Activated CD4-positive, alpha-beta memory T cell treated with anti-CD3 and anti-CD28 coated beads, Interleukin-2, amount 10 ng/mL, durations not matched to agents 7 days and 5 days (primary cell): ENCODE data around the gene GRAMD2B. TPM values are rescaled to one million over a fixed set of nuclear protein-coding genes. Genes with fewer than 3 reads are reported as not detected.

Source experiments
- CTCF ChIA-PET: fragments of 350-600 bp; sonication (Branson Sonifier 250); formaldehyde crosslinking; loops from one replicate; lab custom pipeline; 2021; ENCODE audit warnings: antibody characterized with exemption, inconsistent platforms; lab: Charles Lee
- POLR2A ChIA-PET: fragments of 350-600 bp; sonication (Branson Sonifier 250); formaldehyde crosslinking; loops from one replicate; lab custom pipeline; 2021; ENCODE audit warnings: antibody characterized with exemption; lab: Charles Lee
- DNase-seq: peaks from one replicate; pipeline ENCODE4 v3.0.0-alpha.2; 2020
- H3K27ac Mint-ChIP-seq: one replicate; pipeline ENCODE4 v1.8.0; 2021; ENCODE audit warnings: mild to moderate bottlenecking, mixed read lengths
- H3K27me3 Mint-ChIP-seq: one replicate; pipeline ENCODE4 v1.8.0; 2021; ENCODE audit warnings: mixed read lengths
- H3K36me3 Mint-ChIP-seq: one replicate; pipeline ENCODE4 v1.8.0; 2021; ENCODE audit warnings: low read depth, mixed read lengths
- H3K4me1 Mint-ChIP-seq: one replicate; pipeline ENCODE4 v1.8.0; 2021; ENCODE audit warnings: mixed read lengths
- H3K4me3 Mint-ChIP-seq: one replicate; pipeline ENCODE4 v1.8.0; 2021; ENCODE audit warnings: mild to moderate bottlenecking, mixed read lengths
- H3K9me3 Mint-ChIP-seq: one replicate; pipeline ENCODE4 v1.8.0; 2021; ENCODE audit warnings: mixed read lengths
- total RNA-seq, 2 experiments: library from RNA; stranded (reverse); gene quantifications; one replicate each; pipeline ENCODE4 v1.2.3, GENCODE V29; 2021

The GRAMD2B gene
- total RNA-seq, 2 experiments from 2014 or later = 4.6 to 5.0 TPM

DNA sequence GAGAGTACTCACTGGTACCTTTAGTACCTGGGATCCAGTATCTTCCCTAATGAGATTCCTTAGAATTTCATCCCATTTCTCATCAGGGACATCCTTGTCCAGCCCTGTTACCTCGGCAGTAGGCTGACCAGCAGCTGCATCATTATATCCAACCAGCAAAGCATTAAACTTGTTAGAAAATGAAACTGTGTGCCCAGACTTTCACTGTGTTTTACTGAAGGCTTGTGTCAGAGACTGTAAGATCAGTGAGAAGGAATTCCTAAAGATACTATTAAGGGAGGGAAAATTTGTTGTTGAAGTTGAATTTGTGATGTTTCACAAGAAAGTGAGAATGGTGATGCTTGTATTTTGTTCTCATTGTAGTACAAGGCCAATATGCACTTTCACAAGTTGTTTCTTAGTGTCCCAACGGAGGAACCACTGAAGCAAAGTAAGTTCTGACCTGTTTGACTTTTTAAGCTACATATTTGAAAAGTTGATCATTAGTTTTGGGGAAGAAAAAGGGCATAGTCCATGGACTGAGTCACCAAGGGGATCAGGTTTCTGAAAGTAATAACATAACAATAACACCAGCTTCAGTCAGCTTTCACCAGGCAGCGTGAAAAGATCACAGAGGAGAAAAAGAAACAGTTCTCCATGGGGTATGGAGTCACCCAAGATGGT lies 48.8 kb downstream of the GRAMD2B start:
- no peak for DNase-seq
- ChIA-PET CTCF (interaction anchor here (0.6 kb wide), 1 partner anchor 15 kb away, joined by 4 read pairs; no protein-coding TSS in a partner anchor), POLR2A (interaction anchor here (0.8 kb wide), 1 partner anchor 22 kb away, joined by 4 read pairs; no protein-coding TSS in a partner anchor)
- Mint-ChIP-seq H3K27ac (no peak overlapping the region), H3K27me3 (no peaks in the 10 kb centered on the region), H3K4me1 (no peaks in the 10 kb centered on the region), H3K9me3 (no peaks in the 10 kb centered on the region), H3K36me3 (peaks cover 7% of the 10 kb centered on the region), H3K4me3 (no peak overlapping the region)

DNA sequence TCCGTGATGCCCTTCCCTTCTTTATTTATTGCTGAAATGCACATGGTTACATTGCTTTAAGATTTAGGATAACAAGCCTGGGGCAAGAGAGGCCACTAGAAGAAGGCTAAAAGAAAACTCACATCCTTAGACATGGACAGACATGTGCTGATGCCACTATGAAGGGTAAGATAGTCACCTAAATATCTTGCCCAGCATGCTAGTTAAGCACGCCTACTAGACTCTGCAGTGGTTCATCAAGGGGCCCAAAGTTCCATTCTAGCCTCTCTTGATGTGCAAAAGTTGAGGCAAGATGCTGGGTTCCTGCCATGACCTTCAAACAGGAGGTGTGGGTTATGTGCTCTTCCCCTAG lies 49.3 kb downstream of the GRAMD2B start:
- no peak overlapping the region for H3K27ac Mint-ChIP-seq
- no peaks in the 10 kb centered on the region for H3K27me3 Mint-ChIP-seq
- DNase-seq = no peak
- no peaks in the 10 kb centered on the region for H3K4me1 Mint-ChIP-seq
- peaks cover 7% of the 10 kb centered on the region for H3K36me3 Mint-ChIP-seq
- POLR2A ChIA-PET = no interaction called here
- CTCF ChIA-PET = no interaction called here
- H3K4me3 Mint-ChIP-seq = no peak overlapping the region
- H3K9me3 Mint-ChIP-seq = no peaks in the 10 kb centered on the region

DNA sequence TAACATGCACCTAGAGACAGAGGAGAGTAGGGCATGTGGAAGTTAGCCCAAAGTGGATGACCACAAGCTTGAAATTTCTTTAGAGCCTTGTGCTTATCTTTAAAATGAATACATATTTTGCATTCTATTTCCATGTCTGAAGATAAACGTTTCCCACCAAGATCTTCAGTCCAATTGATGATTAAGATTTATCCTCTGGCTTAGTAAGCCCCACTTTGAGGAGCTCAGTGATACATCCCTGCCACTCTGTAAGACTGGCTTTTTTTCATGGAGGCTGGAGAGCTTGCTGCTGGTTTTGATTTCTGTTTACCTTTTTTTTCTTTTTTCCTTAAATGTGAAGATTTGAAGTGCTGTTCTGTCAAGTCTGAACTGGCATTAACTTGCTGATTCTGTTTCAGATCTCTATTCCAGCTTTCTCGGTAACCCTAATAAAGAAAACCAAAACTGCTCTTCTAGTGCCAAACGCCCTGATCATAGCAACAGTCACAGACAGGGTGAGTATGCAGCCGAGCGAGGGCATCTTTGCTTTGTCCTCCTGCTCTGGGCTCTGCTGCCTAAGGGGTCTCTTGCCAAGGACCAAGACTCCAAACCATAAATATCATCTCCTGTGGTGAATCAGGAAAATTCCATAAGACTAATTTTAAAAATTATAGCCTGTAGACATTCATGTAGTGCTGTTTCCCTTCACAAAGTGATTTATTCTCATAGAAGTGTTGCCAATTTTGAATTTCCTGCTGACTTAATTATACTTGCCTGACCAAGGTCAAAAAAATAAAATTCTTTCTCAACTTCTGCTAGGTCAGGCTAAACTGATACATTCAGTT lies 54.3 kb downstream of the GRAMD2B start:
- no peak overlapping the region for H3K27ac Mint-ChIP-seq
- H3K4me1 Mint-ChIP-seq = no peaks in the 10 kb centered on the region
- CTCF ChIA-PET = no interaction called here
- POLR2A ChIA-PET = interaction anchor here (1.2 kb wide), 1 partner anchor 54 kb away, joined by 5 read pairs; the partner anchor contains the start of gene GRAMD2B
- no peak overlapping the region for H3K4me3 Mint-ChIP-seq
- no peaks in the 10 kb centered on the region for H3K9me3 Mint-ChIP-seq
- no peak for DNase-seq
- H3K36me3 Mint-ChIP-seq = peaks cover 11% of the 10 kb centered on the region
- H3K27me3 Mint-ChIP-seq = no peaks in the 10 kb centered on the region

DNA sequence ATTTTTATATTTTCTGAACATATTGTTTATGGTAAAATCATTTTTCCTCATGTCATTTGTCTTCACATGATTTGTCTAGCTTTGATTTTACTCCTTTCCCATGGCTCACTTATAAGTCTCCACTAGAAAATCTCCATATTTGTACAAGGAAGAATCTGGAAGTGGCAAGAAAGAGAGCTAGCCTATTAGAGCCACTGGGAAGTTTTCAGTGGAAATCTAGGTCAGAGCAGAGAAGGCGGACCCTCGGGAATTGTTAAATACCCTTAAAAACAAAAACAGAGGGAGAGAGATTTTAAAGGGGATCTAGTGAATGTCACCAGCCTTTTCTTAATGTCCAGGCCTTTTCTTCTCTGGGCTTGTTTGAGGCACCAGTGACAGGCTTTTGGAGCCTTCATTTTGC lies 56.6 kb downstream of the GRAMD2B start:
- POLR2A ChIA-PET = interaction anchor here (1.5 kb wide), 1 partner anchor 56 kb away, joined by 3 read pairs; the partner anchor contains the start of gene GRAMD2B
- H3K9me3 Mint-ChIP-seq = no peaks in the 10 kb centered on the region
- CTCF ChIA-PET = no interaction called here
- no peak overlapping the region for H3K27ac Mint-ChIP-seq
- no peaks in the 10 kb centered on the region for H3K4me1 Mint-ChIP-seq
- peaks cover 16% of the 10 kb centered on the region for H3K36me3 Mint-ChIP-seq
- DNase-seq = no peak
- no peak overlapping the region for H3K4me3 Mint-ChIP-seq
- no peaks in the 10 kb centered on the region for H3K27me3 Mint-ChIP-seq

DNA sequence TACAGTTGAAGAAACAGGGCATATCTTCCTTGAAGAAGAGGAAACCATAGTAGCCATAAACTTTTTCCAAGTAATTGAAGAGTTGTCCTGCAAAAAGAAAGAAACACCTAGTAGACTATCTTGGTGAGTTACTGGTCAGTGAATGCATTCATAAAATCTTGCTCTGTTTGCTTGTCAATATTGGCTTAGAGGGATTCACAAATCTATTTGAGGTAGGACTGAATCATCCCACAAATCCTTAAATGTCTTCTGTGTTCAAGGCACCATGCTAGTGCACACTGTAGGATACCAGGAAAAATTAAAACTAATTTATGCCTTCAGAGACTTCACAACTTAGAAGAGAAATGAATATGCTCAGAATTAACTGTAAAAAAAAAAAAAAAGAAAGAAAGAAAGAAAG lies 57.6 kb downstream of the GRAMD2B start:
- POLR2A ChIA-PET = interaction anchor here (1.5 kb wide), 1 partner anchor 57 kb away, joined by 3 read pairs; the partner anchor contains the start of gene GRAMD2B
- CTCF ChIA-PET = interaction anchor here (0.7 to 1.1 kb wide), 3 partner anchors 9 to 579 kb away, joined by 3 to 4 read pairs (median 4); no protein-coding TSS in a partner anchor
- no peaks in the 10 kb centered on the region for H3K4me1 Mint-ChIP-seq
- peaks cover 18% of the 10 kb centered on the region for H3K36me3 Mint-ChIP-seq
- H3K4me3 Mint-ChIP-seq = no peak overlapping the region
- no peak for DNase-seq
- H3K27me3 Mint-ChIP-seq = no peaks in the 10 kb centered on the region
- no peak overlapping the region for H3K27ac Mint-ChIP-seq
- H3K9me3 Mint-ChIP-seq = no peaks in the 10 kb centered on the region

DNA sequence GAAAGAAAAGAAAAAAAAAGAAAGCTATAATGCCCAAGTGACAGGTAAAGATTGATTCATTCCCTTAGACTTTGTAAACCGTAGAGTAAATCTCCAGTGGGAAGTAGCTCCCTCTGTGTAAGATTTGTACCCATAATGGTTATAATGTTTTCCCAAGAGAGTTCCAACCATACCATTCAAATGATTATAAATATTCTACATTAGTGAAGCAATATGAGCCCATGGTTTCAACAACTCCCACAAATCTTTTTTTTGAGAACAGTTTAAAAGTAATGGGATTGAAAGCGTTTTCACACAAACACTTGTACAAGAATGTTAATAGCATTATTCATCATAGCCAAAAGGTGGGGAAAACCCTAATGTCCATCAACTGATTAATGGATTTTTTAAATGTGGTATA lies 58.0 kb downstream of the GRAMD2B start:
- no peak for DNase-seq
- no peak overlapping the region for H3K27ac Mint-ChIP-seq
- ChIA-PET CTCF (interaction anchor here (0.7 to 1.1 kb wide), 3 partner anchors 9 to 578 kb away, joined by 3 to 4 read pairs (median 4); no protein-coding TSS in a partner anchor), POLR2A (no interaction called here)
- no peak overlapping the region for H3K4me3 Mint-ChIP-seq
- no peaks in the 10 kb centered on the region for H3K27me3 Mint-ChIP-seq
- no peaks in the 10 kb centered on the region for H3K9me3 Mint-ChIP-seq
- peaks cover 18% of the 10 kb centered on the region for H3K36me3 Mint-ChIP-seq
- H3K4me1 Mint-ChIP-seq = no peaks in the 10 kb centered on the region

DNA sequence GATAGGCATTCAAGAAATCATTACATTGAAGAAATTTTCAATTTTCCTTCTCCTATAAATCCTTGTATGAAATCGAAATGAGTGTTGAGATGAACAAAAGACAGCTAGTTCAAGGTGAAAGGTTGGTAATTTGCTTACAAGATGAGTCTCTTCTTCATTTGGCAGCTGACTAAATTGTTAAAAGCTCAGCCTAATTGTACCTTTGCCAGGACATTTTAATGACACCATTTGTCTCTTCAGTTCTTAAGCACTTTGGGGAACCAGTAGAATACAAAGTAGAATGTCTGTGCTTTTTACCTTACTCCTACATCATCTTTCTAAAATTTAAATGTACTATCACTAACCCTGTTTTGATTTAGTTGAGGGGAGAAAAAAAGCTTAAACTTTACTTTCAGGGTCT lies 59.4 kb downstream of the GRAMD2B start:
- Mint-ChIP-seq H3K27ac (no peak overlapping the region), H3K36me3 (peaks cover 24% of the 10 kb centered on the region), H3K4me3 (no peak overlapping the region)

DNA sequence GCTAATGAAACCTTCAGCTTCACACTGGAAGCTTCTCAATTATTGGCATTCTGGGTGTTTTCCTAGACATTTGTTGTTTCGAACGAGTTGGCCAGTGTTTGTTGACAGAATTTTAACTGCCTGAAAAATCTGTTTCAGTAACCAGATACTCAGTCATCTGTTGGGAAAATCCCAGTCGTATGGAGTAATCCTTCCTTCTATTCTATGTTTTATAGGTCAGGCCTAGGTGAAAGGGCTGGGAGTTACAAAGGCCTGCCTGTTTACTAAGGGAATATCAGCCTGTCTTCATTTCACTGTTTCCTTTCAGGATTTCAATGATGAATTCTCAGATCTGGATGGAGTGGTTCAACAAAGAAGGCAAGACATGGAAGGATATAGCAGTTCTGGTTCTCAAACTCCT lies 59.9 kb downstream of the GRAMD2B start:
- H3K27me3 Mint-ChIP-seq = no peaks in the 10 kb centered on the region
- no peak for DNase-seq
- H3K36me3 Mint-ChIP-seq = peaks cover 24% of the 10 kb centered on the region
- no peaks in the 10 kb centered on the region for H3K9me3 Mint-ChIP-seq
- ChIA-PET POLR2A (interaction anchor here (0.8 kb wide), 1 partner anchor 33 kb away, joined by 4 read pairs; no protein-coding TSS in a partner anchor), CTCF (interaction anchor here (0.6 to 1.4 kb wide), 3 partner anchors 17 to 132 kb away, joined by 4 to 6 read pairs (median 4); no protein-coding TSS in a partner anchor)
- H3K4me1 Mint-ChIP-seq = no peaks in the 10 kb centered on the region
- no peak overlapping the region for H3K27ac Mint-ChIP-seq
- no peak overlapping the region for H3K4me3 Mint-ChIP-seq

More for the DNA sequence above, 59.4 kb downstream of the GRAMD2B start:
- no peak for DNase-seq
- ChIA-PET CTCF (interaction anchor here (1.2 to 1.4 kb wide), 2 partner anchors 18 to 32 kb away, joined by 4 to 6 read pairs; no protein-coding TSS in a partner anchor), POLR2A (interaction anchor here (0.8 kb wide), 1 partner anchor 33 kb away, joined by 4 read pairs; no protein-coding TSS in a partner anchor)
- H3K4me1 Mint-ChIP-seq = no peaks in the 10 kb centered on the region
- H3K9me3 Mint-ChIP-seq = no peaks in the 10 kb centered on the region
- H3K27me3 Mint-ChIP-seq = no peaks in the 10 kb centered on the region

DNA sequence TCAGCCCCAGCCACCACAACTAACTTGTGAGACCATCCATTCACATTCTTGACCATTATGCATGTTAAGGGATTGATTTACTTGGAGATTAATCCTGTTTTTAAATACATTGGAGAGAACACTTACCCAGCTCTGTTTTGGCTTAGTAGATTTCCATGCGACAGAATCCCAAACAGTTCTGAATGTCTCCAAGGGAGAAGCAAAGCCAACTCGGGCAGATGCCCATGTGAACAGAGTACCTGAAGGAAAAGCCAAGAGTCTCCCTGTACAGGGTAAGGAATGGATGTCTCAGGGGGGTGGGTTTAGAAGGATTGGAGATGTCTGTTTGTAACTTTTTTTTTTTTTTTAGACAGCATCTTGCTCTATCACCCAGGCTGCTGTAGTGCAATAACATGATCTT lies 61.0 kb downstream of the GRAMD2B start:
- Mint-ChIP-seq H3K4me1 (no peaks in the 10 kb centered on the region), H3K36me3 (peaks cover 26% of the 10 kb centered on the region), H3K4me3 (no peak overlapping the region), H3K27me3 (no peaks in the 10 kb centered on the region), H3K27ac (no peak overlapping the region), H3K9me3 (no peaks in the 10 kb centered on the region)
- CTCF ChIA-PET = no interaction called here
- DNase-seq = no peak
- POLR2A ChIA-PET = no interaction called here

DNA sequence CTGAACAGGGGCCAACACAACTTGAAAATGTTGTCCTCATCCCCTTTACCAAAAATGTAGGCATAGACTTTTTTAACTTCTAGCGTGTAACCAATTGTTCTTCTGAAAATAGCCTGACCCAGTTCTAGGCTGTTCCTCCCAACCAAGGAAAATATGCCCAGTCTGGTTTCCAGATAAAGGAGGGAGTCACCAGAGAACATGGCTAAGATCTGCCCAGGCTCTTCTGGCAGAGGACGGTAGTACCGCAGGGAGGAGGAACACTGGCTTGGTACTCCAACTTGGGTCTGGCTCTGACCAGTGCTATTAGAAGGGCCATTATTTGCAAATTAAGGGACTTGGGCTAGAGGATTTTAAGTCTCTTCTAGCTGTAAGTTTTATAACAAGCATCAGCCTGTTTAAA lies 63.1 kb downstream of the GRAMD2B start:
- Mint-ChIP-seq H3K4me3 (no peak overlapping the region), H3K9me3 (no peaks in the 10 kb centered on the region), H3K27me3 (no peaks in the 10 kb centered on the region), H3K4me1 (no peaks in the 10 kb centered on the region), H3K27ac (no peak overlapping the region), H3K36me3 (peaks cover 19% of the 10 kb centered on the region)
- ChIA-PET CTCF (no interaction called here), POLR2A (no interaction called here)
- DNase-seq = no peak

DNA sequence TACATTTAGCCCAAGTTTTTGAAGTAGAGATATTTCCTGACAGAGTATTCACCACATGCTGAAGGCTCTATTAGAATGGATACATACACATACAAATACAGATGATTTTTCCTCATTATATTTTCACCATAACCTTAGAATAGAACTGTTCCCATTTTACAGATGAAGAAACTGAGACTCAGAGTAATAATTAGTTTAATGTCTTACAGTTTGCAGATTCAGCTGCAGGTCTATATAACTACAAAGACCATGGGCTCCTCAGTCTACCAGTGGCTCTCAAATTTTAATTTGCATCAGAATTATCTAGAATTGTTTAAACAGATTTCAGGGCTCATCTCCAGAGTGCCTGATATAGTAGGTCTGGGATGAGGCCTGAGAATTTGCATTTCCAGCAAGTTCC lies 64.4 kb downstream of the GRAMD2B start:
- POLR2A ChIA-PET = interaction anchor here (0.7 to 1.5 kb wide), 2 partner anchors 37 to 64 kb away, joined by 3 to 5 read pairs; partner anchors contain the start of gene GRAMD2B
- H3K4me1 Mint-ChIP-seq = no peaks in the 10 kb centered on the region
- no peaks in the 10 kb centered on the region for H3K27me3 Mint-ChIP-seq
- H3K4me3 Mint-ChIP-seq = no peak overlapping the region
- CTCF ChIA-PET = interaction anchor here (1.2 to 3.7 kb wide), 3 partner anchors 12 to 149 kb away, joined by 3 to 18 read pairs (median 4); no protein-coding TSS in a partner anchor
- no peak overlapping the region for H3K27ac Mint-ChIP-seq
- no peaks in the 10 kb centered on the region for H3K9me3 Mint-ChIP-seq
- no peak for DNase-seq
- peaks cover 19% of the 10 kb centered on the region for H3K36me3 Mint-ChIP-seq

DNA sequence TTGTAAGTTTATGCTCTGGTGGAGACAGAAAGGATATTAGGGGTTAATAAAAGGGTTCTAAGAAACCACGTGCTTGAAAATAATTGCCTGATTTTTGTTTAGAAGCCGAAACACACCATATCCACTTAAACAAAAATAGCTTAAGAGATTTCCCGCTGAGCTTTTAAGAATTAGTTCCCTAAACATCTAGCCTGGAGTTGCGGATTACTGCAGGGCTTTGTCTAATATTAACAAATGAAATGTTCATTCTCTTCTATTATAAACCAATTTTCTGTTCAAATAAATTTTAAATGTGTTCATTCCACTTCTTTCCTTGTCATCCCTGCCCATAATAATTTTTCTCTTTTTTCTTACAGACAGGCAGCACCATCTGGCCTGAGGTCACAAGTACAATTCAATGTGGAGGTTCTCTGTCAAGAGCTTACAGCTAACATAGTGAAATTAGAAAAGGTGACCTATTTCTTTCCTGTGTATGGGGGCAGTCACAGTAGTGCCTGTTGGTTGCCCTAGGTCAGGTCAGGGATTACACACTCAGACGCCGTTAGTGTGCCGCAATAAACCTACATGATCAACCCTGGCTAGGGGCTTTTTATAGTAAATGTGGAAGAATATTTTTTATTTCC lies 65.3 kb downstream of the GRAMD2B start:
- Mint-ChIP-seq H3K36me3 (peaks cover 14% of the 10 kb centered on the region), H3K4me3 (no peak overlapping the region), H3K9me3 (no peaks in the 10 kb centered on the region), H3K27me3 (no peaks in the 10 kb centered on the region), H3K27ac (no peak overlapping the region), H3K4me1 (no peaks in the 10 kb centered on the region)
- POLR2A ChIA-PET = interaction anchor here (1.5 kb wide), 1 partner anchor 65 kb away, joined by 5 read pairs; the partner anchor contains the start of gene GRAMD2B
- CTCF ChIA-PET = interaction anchor here (1.0 to 3.7 kb wide), 4 partner anchors 11 to 150 kb away, joined by 3 to 18 read pairs (median 4); no protein-coding TSS in a partner anchor
- DNase-seq = no peak
